ENCODE data around the gene CTIF.
"Not testable (repeated sequence)": the region's sequence is repeated elsewhere in the genome, so short reads cannot be mapped to it uniquely, and the experiment has no call there.

CTIF gene

GRCh38 chr18:48803951-48804855 lies 265.4 kb downstream of the CTIF start:
- no peak for DNase-seq (ENCODE audit: low read depth)

DNA sequence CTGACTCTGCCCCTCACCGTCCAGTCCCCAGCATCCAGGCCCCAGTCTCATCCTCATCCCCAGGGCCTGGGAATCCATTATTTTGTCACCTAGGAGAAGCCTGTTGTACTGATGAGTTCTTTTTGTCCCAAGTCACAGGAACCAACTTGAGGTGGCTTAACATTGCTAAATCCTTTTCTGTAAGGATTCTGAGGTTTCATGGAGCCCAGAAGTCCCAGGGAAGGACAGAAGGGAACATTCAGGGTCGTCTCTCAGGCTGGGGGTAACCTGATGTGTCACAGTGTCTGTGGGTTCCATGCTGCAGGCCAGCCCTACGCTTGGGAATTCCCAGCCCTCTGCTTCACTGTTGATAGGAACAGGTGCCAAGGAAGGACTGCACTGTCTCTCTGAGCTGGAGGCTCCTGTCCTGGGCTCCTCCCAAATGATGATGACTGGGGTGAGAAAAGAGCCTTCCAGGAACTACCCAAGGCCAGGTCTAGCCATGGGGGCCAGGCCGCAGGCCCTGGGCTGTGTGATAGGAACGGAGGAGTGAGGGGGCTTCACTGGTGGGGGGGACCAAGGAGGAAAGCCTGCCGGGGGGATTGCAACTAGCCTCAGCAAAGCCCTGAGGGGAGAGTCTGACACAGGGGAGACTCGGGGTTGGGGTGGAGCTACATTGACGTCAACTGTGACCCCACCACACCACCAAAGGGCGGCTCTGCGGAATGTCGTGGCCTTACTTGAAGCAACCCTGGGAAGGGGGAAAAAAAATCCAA lies 266.2 kb downstream of the CTIF start:
- DNase-seq (ENCODE audit: low read depth) = no peak

- no peak for DNase-seq (ENCODE audit: low read depth)
Measured at GRCh38 chr18:48805826-48806535, 267.1 kb downstream of the CTIF start.

DNA sequence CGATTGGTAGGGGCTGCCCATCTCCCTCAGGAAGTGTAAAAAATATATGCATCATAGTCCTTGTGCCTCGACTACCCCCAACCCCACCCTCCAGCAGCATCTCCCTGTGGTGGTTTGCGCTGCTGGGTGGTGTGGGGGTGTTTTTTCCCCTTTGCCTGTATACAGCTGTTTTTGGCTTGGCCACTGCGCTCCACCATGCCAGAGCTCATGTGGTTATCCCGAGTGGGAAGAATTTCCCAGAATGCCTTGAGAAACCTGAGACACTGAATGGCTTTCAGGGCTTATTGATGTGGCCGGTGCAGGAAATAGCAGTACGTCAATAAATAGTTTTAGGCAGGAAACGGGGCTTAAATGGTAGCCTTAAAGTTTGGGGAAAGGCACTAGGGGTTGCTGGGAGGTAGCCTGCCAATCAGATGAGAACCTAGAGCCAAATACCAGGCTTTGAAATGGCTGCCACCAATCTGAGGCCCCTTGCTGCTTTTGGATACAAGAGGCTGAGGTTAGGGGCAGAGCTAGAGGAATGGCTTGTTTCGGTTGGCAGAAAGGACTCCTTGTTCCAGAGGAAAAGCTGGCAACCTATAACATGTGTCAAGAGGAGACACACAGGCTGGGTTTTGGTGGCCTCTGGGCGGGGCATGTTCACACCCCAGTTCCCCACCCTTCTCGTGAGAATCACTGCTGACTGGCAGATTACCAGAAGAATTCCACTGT lies 267.9 kb downstream of the CTIF start:
- no peak for DNase-seq (ENCODE audit: low read depth)

DNA sequence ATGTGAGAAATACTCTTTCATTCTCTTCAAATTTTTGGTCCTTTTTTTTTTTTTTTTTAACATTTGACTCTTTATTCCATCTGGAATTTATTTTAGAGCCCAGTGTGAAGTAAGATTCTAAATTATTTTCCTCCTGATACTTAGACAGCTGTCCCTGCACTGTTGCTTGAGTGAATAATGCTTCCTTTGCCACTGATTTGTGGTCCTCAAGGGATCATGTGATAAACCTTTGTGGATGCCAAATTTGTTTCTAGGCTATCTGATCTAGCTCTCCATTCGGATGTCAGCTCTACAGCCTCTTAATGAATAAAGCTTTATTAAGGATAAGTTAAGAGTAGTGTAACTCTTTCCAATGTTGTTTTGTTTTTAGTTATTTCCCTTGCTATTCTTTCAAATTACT lies 269.6 kb downstream of the CTIF start:
- DNase-seq (ENCODE audit: low read depth) = no peak

- DNase-seq (ENCODE audit: low read depth) = no peak
Measured at GRCh38 chr18:48809365-48809764, 270.5 kb downstream of the CTIF start.

- no peak for DNase-seq (ENCODE audit: low read depth)
Measured at GRCh38 chr18:48810805-48811204, 272.0 kb downstream of the CTIF start.

GRCh38 chr18:48811401-48811800 lies 272.6 kb downstream of the CTIF start:
- no peak for DNase-seq (ENCODE audit: low read depth)

DNA sequence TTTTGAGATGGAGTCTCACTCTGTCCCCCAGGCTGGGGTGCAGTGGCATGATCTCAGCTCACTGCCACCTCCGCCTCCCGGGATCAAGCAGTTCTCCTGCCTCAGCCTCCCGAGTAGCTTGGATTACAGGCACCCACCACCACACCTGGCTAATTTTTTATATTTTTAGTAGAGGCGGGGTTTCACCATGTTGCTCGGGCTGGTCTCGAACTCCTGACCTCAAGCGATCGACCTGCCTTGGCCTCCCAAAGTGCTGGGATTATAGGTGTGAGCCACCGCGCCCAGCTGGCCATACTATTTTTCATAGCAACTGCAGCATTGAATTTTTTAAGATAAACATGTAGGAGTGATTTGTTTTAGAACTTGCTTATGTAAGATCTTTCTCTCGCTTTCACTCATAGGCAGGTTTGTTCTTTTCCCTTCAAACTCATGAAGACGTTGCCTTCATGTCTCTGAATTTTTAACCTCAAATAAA lies 273.2 kb downstream of the CTIF start:
- not testable (repeated sequence) for DNase-seq (ENCODE audit: low read depth)

DNA sequence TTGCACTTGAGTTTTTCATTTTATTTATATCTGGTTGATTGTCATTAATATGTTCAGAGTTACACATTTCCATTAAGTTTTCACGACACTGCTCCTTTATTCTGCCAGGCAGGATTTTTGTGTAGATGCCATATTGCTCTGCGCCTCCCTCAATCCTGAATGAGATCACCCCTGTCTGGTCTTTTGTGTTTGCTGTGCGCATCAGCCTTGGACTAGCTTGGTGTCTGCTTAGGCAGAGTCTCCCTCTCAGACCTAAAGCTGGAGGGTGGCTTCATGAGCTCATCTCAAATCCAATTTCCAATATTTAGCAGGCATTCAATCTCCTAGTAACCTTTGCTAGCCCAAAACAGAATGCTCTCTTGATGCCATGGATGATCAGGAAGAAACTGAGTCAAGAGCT lies 274.5 kb downstream of the CTIF start:
- no peak for DNase-seq (ENCODE audit: low read depth)

DNA sequence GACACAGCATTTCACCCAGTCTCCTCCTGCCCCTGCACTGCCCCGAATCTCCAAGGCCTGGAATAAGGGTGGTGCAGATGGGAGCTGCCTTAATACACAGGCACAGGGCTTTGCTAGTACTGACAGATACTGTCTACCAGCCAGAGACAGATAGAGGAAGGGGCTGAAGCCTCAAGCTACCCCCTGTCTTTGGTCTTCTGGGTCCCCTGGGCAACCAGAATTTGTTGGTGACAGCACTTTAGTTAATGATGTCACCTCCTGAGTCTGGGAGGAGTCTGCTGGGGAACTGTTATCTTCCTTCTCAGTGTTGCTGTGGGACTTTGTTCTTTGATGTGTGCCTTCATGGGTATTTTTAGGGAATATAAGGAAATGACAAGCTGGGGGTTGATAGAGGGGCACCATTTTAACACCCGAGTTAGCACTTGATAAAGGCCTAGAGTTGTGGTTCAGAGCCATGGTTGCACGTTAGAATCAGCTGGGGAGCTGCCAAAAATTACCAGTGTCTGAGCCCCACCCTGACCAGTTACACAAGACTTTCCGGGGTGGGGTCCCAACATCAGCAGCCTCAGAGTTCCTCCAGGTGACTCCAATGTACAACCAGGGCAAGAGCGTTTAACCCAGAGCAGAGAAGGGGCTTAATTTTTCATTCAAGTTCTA lies 275.1 kb downstream of the CTIF start:
- no peak for DNase-seq (ENCODE audit: low read depth)

- DNase-seq (ENCODE audit: low read depth) = no peak
Measured at GRCh38 chr18:48814490-48815178, 275.8 kb downstream of the CTIF start.

DNA sequence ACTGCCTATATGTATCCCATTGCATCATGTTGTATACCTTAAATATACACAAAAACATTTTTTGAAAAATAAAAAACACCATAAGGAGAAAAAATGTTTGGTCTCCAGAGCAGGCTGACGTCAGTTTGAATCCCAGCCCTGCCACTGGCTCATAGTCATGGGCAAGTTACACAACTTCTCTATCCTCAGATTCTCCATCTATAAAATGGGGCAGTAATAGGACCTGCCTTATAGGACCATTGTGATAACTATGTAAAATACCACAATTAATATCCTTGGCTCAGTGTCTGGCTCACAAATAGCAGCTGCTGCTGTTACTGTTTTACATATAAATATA lies 276.3 kb downstream of the CTIF start:
- no peak for DNase-seq (ENCODE audit: low read depth)

DNA sequence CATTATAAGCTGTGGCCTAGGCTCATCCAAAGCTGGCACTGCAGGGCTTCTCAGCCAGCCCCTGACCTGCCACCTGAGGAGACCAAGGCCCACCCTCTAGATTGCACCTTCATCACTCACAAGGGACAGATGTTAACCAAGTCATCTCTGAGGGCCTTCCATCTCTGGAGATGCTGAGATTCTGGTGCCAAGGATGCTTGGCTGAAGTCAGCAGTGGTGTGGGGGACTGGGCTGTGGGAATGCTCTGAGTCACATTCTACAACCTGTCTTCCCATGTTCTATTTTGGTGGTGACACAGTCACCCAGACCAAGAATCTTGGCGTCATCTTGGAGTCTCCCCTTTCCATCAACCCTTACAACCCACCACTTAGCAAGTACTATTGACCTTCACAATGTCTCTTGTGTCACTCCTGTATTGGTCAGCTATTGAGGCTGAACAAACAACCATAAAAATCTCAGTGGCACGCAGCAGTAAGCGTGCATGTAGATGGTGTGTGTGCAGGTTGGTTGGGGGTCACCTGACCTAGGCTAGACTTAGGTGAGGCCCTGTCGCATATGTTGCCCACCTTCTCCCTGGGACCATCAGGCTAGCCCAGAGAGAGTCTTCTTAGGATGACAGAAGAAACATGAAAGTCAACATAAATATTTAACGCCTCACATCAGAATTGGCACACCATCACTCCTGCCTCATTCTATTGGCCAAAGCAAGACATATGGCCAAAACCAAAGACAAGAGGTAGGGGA lies 276.9 kb downstream of the CTIF start:
- no peak for DNase-seq (ENCODE audit: low read depth)

DNA sequence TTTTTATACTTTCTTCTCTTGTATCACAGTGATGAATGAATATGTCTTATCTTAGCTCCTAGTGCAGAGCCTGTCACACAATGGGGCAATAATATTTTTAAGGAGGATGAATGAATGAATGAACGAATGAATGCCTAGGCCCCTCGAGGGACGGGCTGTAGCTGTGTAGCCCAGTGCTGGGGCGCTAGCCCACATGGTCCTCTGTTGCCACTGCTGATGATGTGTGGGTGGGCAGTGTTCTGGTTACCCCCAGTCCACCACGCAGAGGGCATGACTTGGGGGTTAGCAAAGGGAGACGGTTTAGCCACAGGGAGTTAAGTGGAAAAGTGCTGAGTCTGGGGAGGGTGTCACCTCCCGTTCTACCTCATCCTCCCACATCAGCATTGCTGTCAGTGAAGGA lies 277.7 kb downstream of the CTIF start:
- no peak for DNase-seq (ENCODE audit: low read depth)

DNA sequence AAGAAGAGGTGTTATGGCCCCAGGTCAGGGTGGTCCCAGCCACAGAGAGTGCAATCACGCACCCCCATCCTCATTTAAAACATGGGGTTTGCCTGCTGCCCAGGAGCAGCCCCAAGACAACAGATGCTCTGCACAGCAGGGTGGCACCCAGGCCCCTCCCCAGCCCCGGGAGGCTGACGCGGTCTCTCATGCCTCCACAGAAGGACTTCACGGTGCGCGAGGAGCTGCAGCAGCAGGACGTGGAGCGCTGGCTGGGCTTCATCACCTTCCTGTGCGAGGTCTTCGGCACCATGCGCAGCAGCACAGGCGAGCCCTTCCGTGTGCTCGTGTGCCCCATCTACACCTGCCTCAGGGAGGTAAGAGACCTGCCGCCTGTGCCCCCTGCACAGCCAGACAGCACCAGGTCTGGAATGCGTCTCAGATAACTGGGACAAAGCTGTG lies 278.2 kb downstream of the CTIF start:
- DNase-seq (ENCODE audit: low read depth) = no peak

GRCh38 chr18:48818329-48819254 lies 279.8 kb downstream of the CTIF start:
- DNase-seq (ENCODE audit: low read depth) = no peak

DNA sequence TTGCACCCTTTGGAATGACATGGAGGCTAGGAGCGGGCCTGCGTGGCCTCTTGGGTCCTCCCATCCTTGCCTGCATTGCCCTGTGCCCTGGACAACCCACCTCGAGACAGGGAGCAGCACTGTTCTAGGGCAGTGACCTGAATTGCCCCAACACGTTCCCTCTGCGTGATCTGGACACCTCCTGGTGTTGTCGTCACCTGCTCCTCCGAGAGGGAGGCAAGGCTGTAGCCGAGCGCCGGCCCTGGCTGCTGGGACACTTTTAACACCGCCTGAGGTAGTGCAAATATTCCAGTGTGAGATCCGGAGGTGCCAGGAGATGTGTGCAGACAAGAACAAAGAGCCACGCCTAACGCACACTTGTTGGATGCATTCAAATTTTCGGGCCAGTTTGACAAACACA lies 280.4 kb downstream of the CTIF start:
- no peak for DNase-seq (ENCODE audit: low read depth)
